ENCODE data around the gene DPP9. TPM values are rescaled to one million over a fixed set of nuclear protein-coding genes. Genes with fewer than 3 reads are reported as not detected.

DPP9 gene
- polyA plus RNA-seq, 1 donor from 2014 or later = 40.5 TPM

DNA sequence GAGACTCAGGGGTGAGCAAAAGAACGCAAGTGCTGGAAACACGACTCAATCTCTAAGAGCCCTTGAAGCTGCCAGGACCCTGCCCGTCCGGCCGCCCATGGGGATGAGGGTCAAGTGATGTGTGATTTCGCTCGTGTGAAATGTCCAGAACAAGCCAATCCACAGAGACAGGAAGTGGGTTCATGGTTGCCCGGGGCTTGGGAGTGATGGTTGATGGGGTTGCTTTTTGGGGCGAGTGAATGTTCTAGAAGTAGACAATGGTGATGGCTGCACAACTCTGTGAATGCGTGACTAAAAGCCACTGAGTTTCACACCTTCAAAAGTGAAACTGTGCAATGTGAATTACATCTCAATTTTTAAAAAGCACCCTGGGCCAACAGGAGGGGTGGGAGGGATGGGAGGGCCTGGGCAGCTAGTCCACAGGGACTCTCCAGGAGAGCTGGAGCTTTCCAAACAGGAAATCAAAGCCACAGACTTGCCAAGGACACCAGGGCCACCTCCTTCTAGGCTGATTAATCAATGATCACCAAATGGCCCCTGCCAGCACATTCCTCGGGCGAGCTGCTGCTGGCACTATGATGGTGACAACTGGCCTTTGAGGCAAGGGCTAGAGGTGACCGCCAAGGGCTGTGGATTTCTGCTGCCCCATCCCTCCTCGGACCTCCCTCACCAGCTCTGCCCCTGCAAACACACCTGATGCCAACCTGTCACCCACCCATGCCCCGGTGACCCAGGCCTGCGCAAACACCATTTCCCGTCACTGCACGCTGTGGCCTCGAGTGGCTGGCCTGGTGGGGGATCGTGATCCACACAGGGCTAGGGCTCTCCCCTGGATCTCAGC, 14.0 kb downstream of the DPP9 start:
- H3K4me3 Mint-ChIP-seq = no peak overlapping the region
- peaks cover under 1% of the 10 kb centered on the region for H3K36me3 Mint-ChIP-seq
- no peaks in the 10 kb centered on the region for H3K27me3 Mint-ChIP-seq
- H3K27ac Mint-ChIP-seq = peak overlapping the region in 1 of 3 donors; percentile 55
- no peaks in the 10 kb centered on the region for H3K9me3 Mint-ChIP-seq
- H3K4me1 Mint-ChIP-seq = peaks cover 0 to 4% (median 2%) of the 10 kb centered on the region in 3 donors

DNA sequence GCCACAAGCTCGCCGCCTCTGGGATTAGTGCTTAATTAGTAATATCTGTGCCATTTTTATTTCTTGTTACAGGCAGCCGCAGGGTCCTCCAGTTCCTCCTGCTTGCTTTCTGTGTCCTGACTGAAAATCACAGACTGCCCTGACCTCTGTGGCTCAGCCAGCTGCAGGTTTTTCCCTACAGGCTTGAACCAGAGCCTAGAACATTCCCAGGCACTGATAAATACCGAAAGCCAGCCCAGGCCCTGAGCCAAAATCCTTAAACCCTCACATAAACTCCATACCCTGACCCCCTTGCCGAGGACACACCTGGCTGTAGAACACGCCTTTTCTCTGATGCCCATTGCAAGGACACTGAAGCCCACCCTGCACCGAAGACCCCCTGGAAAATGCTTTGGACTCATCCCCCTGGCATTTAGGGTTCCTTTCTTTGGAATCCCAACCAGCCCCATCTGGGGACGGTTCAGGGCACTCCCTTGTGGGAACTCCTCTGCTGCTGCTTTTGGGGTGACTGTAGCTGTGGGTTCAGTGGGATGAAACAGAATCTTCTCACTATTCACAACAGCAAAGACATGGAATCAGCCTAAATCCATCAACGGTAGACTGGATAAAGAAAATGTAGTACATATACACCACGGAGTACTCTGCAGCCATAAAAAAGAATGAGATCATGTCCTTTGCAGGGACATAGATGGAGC, 15.5 kb downstream of the DPP9 start:
- no peak overlapping the region for H3K4me3 Mint-ChIP-seq
- H3K4me1 Mint-ChIP-seq = peaks cover 0 to 4% (median 0%) of the 10 kb centered on the region in 3 donors
- H3K27me3 Mint-ChIP-seq = no peaks in the 10 kb centered on the region
- no peaks in the 10 kb centered on the region for H3K36me3 Mint-ChIP-seq
- no peaks in the 10 kb centered on the region for H3K9me3 Mint-ChIP-seq
- peak overlapping the region in 1 of 3 donors; percentile 15 for H3K27ac Mint-ChIP-seq

DNA sequence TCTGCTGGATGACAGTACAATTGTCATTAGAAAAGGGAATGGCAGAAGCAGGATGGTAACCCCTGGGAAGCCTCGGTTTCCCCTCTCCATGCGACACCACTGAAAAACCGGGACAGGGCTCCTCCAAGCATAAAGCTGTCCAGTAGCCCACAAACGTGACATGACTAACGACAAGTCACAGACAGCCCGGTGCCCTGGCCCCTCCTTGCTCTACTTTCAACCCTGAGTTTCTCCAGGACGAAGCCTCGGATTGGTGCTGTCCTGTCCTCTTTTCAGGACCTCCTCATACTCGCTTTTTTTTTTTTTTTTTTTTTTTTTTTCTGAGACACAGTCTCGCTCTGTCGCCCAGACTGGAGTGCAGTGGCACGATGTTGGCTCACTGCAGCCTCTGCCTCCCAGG, 16.3 kb downstream of the DPP9 start:
- no peaks in the 10 kb centered on the region for H3K9me3 Mint-ChIP-seq
- peaks cover 0 to 4% (median 0%) of the 10 kb centered on the region in 3 donors for H3K4me1 Mint-ChIP-seq
- no peaks in the 10 kb centered on the region for H3K27me3 Mint-ChIP-seq
- no peaks in the 10 kb centered on the region for H3K36me3 Mint-ChIP-seq
- no peak overlapping the region for H3K4me3 Mint-ChIP-seq
- H3K27ac Mint-ChIP-seq = no peak overlapping the region

DNA sequence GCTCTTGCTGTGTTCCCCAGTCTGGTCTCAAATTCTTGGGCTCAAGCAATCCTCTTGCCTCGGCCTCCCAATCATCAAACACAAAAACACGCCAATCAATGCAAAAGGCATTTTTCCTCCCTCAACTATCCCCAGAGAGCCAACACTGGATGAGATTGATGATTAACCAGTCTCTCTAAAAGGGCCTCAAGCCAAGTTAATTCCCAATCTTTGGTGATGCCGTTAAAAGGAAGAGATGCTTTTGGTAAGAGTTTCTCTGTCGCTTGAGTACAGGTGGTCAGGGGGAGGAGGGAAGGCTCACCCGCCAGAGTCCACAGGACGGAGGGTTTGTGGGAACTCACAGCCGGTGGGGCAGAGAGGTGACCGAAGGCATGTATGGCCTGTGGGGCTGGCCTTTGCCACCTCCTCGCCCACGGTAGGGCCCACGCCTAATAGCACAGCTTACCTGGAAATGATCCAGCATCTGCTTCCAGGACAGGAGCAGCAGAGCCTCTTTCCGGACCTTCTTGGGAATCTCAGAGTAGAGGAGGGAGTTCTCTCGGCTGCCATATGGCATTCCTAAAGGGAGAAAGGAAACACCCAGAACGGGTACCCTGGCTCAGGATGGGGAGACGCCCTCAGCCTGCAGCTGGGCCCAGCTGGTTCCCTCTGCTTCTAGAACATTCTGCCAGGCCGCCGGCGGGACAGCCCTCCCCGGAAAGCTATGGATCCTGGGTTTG, 18.1 kb downstream of the DPP9 start:
- no peaks in the 10 kb centered on the region for H3K9me3 Mint-ChIP-seq
- no peaks in the 10 kb centered on the region for H3K27me3 Mint-ChIP-seq
- H3K27ac Mint-ChIP-seq = no peak overlapping the region
- H3K4me1 Mint-ChIP-seq = peaks cover 0 to 4% (median 0%) of the 10 kb centered on the region in 3 donors
- H3K4me3 Mint-ChIP-seq = no peak overlapping the region
- no peaks in the 10 kb centered on the region for H3K36me3 Mint-ChIP-seq

DNA sequence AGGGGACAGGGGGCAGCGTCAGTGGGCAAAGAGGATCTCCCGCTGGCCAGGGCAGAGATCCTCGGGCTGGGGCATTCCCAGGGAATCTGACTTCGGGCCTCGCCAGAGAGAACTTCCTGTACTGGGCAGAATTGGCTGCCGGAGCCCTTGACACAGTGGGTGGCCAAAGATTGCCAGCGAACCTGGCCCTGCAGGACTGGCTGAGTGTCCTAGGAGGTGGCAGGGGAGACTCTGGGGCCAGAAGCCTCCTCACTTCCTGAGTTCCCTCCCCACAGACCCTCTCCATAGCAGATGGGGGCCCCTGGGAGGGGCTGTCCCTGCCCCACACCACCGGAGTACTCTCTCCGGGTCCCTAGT, 19.3 kb downstream of the DPP9 start:
- no peak overlapping the region for H3K27ac Mint-ChIP-seq
- no peak overlapping the region for H3K4me3 Mint-ChIP-seq
- no peaks in the 10 kb centered on the region for H3K36me3 Mint-ChIP-seq
- no peaks in the 10 kb centered on the region for H3K9me3 Mint-ChIP-seq
- peaks cover 0 to 3% (median 0%) of the 10 kb centered on the region in 3 donors for H3K4me1 Mint-ChIP-seq
- no peaks in the 10 kb centered on the region for H3K27me3 Mint-ChIP-seq

DNA sequence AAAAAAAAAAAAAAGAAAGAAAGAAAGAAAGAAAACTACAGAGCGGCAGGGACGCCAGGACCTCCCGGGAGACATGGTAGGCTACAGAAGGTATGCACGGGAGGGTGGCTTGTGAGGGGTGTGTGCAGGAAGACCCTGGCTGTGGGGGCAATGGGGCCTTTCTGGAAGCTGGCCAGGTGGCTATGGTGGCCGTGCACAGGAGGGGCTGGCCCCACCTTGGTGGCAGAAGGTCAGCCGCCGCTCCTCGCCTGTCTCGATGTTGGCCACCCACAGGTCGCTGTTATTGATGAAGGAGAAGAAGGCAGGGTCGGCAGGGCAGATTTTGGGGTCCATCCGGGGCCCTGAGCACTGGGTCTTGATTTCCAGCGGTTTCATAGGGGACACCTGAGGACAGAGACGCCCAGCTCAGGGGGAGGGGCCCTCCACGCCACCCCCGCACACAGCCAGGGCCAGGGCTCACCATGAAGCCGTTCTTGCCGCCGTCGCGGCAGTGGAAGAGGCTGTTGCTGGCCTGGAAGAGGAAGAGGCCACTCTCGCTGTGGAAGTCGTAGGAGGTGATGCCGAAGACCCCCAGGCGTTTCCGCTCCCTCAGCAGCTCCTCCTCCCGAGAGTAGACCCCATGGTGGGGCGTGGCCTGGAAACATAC, 19.8 kb downstream of the DPP9 start:
- no peaks in the 10 kb centered on the region for H3K9me3 Mint-ChIP-seq
- H3K27ac Mint-ChIP-seq = no peak overlapping the region
- H3K4me3 Mint-ChIP-seq = peak overlapping the region in 1 of 4 donors; percentile 67
- no peaks in the 10 kb centered on the region for H3K4me1 Mint-ChIP-seq
- H3K27me3 Mint-ChIP-seq = no peaks in the 10 kb centered on the region
- H3K36me3 Mint-ChIP-seq = no peaks in the 10 kb centered on the region

DNA sequence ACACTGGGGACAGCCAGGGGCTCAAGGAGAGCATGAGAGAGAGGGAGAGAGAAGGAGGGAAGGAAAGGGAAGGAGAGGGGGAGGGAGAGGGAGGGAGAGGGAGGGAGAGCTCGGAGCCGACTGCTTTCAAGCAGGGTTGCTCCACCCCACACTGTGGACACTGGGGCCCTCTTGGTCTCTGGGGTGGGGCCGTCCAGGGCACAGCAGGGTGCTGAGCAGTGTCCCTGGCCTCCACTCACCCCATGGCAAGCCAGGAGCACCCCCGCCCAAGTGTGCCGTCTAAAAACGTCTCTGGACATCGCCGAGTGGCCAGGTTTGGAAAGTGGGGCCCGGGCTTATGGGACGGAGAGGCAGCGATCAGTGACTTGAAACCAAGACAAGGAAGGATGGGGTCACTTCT, 20.9 kb downstream of the DPP9 start:
- Mint-ChIP-seq H3K27ac (no peak overlapping the region), H3K4me3 (no peak overlapping the region), H3K9me3 (no peaks in the 10 kb centered on the region), H3K27me3 (no peaks in the 10 kb centered on the region), H3K36me3 (peaks cover 2% of the 10 kb centered on the region), H3K4me1 (no peaks in the 10 kb centered on the region)

DNA sequence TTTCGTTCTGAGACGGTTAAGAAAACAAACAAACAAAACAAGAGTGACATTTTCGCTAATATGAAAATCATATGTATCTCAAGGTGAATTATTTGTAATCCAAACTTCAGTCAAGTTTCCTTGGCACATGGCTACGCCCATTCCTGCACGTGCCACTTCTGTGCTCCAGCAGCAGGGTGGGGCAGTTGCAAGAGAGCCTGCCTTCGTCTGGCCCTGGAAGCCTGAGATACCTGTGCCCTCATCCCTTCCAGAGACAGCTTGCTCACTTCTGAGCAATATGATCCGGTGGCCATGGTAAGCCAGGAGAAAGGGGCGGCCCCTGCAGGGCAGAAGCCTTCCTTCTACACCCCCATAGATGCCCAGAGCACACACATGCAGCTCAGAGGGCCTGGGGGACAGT, 22.1 kb downstream of the DPP9 start:
- Mint-ChIP-seq H3K4me1 (no peaks in the 10 kb centered on the region), H3K36me3 (peaks cover 2% of the 10 kb centered on the region), H3K27me3 (no peaks in the 10 kb centered on the region), H3K9me3 (no peaks in the 10 kb centered on the region), H3K4me3 (no peak overlapping the region), H3K27ac (peak overlapping the region in 1 of 3 donors; percentile 39)

DNA sequence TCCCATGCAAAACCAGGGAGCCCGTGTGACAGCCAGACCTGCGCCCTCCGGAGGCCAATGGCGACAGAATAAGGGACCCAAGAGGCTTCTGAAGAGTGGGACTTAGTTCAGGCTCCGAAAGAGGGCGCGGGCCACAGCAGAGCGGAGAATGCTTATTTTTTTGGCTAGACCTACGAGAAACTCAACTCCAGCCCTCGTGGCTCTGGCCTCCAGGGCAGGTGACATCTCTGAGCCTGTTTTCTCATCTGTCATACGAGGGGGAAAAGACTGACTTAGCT, 23.0 kb downstream of the DPP9 start:
- H3K9me3 Mint-ChIP-seq = no peaks in the 10 kb centered on the region
- no peaks in the 10 kb centered on the region for H3K4me1 Mint-ChIP-seq
- H3K27me3 Mint-ChIP-seq = no peaks in the 10 kb centered on the region
- no peak overlapping the region for H3K4me3 Mint-ChIP-seq
- H3K36me3 Mint-ChIP-seq = peaks cover 2% of the 10 kb centered on the region
- H3K27ac Mint-ChIP-seq = peak overlapping the region in 1 of 3 donors; percentile 39

DNA sequence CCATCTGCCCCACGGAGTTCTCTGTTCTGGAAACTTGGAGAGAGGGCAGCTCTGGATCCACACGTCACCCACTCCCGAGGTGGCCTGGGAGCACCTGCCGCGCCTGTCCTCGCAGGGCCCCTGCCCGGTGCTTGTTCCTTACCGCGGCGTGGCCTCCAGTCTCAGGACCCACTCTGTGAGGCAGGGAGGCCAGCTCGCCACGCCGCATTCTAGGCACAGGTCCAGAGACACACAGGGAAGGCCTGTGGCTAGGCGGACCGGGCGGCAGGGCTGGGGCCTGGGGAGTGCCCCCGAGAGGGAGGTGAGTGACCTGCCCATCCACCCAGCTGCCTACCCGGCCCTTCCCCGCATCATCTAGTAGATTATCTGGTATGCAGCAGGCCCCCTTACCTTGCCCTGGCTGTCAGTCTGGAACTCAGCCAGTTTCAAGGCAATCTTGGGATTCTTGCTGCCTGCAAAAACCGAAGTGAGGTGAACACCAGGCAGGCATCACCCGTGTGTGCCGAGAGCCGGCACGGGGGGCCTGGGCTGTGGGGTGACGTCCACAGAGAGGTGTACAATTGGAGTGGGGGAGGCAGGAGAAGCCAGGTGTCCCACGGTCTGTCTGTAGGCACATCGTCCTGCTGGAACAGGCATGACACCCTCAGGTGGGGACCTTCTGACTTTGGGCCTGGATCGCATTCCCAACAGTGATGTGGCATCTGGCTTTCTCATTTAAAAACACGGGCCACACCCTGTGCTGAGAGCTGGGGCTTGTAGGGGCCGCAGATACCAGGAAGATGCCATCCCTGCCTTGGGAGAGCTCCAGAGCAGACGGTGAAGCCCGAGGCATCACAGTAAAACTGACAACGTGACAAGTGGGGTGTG, 23.6 kb downstream of the DPP9 start:
- Mint-ChIP-seq H3K4me1 (no peaks in the 10 kb centered on the region), H3K36me3 (peaks cover 2% of the 10 kb centered on the region), H3K27ac (peak overlapping the region in 1 of 3 donors; percentile 63), H3K27me3 (no peaks in the 10 kb centered on the region), H3K9me3 (no peaks in the 10 kb centered on the region), H3K4me3 (no peak overlapping the region)

DNA sequence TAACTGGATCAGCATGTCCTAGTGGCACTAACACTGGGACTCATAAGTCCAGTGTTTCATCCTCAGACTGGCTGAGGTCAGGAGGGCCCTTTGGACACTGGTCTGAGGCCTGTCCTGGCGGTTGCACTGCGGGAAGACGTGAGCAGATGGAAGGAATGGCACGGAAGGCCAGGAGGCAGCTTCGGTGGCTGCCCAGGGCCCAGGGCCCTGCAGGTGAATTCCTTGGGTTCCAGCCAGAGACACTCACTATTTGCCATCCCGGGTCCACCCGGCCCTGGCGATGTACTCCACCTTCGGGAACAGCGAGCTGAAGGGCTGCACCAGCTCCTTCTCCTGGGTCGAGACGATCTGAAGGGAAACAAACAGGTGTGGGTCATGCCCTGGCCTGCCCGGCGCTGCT, 26.3 kb downstream of the DPP9 start:
- Mint-ChIP-seq H3K36me3 (peaks cover 2% of the 10 kb centered on the region), H3K4me3 (no peak overlapping the region), H3K9me3 (no peaks in the 10 kb centered on the region)

DNA sequence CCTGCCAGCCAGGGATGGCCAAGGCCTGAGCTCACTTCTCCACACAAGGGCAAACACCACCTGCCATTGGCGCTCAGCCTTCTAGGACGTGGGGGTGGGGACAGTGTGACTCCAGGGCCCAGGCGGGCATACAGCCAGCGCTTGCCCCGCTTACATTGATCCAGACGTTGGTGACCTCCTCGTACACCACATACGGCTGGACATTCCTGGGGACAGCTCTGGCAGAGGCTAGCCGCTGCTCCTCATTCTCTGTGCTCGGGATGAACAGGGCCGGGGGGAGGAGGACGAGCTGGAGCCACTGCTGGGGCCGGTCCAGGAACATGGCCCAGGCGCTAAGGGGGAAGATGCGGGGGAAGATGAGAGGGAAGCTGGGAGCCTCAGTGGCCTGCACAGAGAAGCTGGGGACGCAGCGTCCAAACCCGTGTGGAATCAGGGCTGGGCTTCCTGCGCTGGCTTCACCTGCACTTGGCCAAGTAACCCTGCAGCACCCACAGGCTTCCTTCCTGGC, 28.4 kb downstream of the DPP9 start:
- Mint-ChIP-seq H3K27me3 (no peaks in the 10 kb centered on the region), H3K36me3 (peaks cover 3% of the 10 kb centered on the region), H3K9me3 (no peaks in the 10 kb centered on the region), H3K4me3 (no peak overlapping the region), H3K4me1 (no peaks in the 10 kb centered on the region), H3K27ac (no peak overlapping the region)

More for the DNA sequence above, 26.3 kb downstream of the DPP9 start:
- H3K27ac Mint-ChIP-seq = no peak overlapping the region
- no peaks in the 10 kb centered on the region for H3K4me1 Mint-ChIP-seq
- no peaks in the 10 kb centered on the region for H3K27me3 Mint-ChIP-seq

DNA sequence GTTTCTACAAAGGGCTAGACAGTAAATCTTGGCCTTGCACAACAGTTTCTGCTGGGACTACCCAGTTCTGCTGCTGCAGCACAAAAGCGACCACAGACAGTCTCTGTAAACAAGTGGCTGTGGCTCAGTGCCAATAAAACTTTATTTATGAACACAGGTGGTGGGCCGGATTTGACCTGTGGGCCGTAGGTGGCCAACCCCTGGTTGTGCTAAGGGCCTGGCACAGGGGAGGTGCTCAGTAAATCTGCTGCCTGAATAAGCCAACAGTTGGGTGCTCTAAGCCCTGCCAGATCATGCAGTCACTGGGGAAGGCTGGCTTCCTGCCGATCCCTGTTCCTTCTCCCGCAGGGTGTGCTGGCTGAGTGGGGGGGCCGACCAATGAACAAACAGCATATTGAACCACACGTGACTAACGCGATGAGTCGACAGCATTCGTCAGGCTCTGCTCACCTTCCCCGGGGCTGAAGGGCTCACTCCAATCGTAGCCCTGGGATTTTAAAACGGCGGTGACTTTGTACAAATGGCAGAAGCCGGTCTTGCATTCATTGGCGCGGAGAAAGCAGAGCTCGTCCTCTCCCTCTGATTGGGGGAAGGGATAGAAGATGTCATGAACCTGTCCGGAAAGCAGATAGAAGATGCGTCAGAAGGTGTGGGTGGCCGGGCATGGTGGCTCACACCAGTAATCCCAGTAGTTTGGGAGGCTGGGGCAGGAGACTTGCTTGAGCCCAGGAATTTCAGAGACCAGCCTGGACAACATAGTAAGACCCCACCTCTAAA, 29.2 kb downstream of the DPP9 start:
- no peak overlapping the region for H3K4me3 Mint-ChIP-seq
- H3K9me3 Mint-ChIP-seq = no peaks in the 10 kb centered on the region
- peak overlapping the region in 1 of 3 donors; percentile 39 for H3K27ac Mint-ChIP-seq
- H3K4me1 Mint-ChIP-seq = no peaks in the 10 kb centered on the region
- no peaks in the 10 kb centered on the region for H3K27me3 Mint-ChIP-seq
- H3K36me3 Mint-ChIP-seq = peaks cover 3% of the 10 kb centered on the region
